GM21619 (cell line): Measurements from ENCODE around the gene HAND1.
A peak's percentile ranks its signal among the peaks of the same experiment; 100 is the strongest.

ENCODE experiments used
- ATAC-seq: cut with Tn5 transposase; IDR thresholded peaks from one replicate; pipeline ENCODE4 v1.9.1; 2021; ENCODE audit not compliant: unreplicated experiment

Gene HAND1

GRCh38 chr5:154506049-154506715 lies 28.2 kb upstream of the HAND1 start:
- ATAC-seq = no peak

GRCh38 chr5:154505567-154505966 lies 27.5 kb upstream of the HAND1 start:
- no peak for ATAC-seq

GRCh38 chr5:154503698-154504039 lies 25.6 kb upstream of the HAND1 start:
- ATAC-seq = no peak

GRCh38 chr5:154502180-154502579 lies 24.2 kb upstream of the HAND1 start:
- no peak for ATAC-seq

GRCh38 chr5:154501566-154501965 lies 23.5 kb upstream of the HAND1 start:
- no peak for ATAC-seq

GRCh38 chr5:154498994-154499393 lies 21.0 kb upstream of the HAND1 start:
- ATAC-seq = no peak

- no peak for ATAC-seq
Measured at GRCh38 chr5:154498591-154498990, 20.6 kb upstream of the HAND1 start.

GRCh38 chr5:154494036-154494435 lies 16.0 kb upstream of the HAND1 start:
- no peak for ATAC-seq

GRCh38 chr5:154493274-154493673 lies 15.2 kb upstream of the HAND1 start:
- no peak for ATAC-seq

- ATAC-seq = no peak
Measured at GRCh38 chr5:154491941-154492340, 13.9 kb upstream of the HAND1 start.

- peak; percentile 98 for ATAC-seq
Measured at GRCh38 chr5:154487541-154487940, 9.5 kb upstream of the HAND1 start.

- no peak for ATAC-seq
Measured at GRCh38 chr5:154486427-154486866, 8.4 kb upstream of the HAND1 start.

GRCh38 chr5:154485850-154486426 lies 7.9 kb upstream of the HAND1 start:
- no peak for ATAC-seq

- no peak for ATAC-seq
Measured at GRCh38 chr5:154485096-154485491, 7.1 kb upstream of the HAND1 start.

GRCh38 chr5:154484393-154485095 lies 6.5 kb upstream of the HAND1 start:
- no peak for ATAC-seq

GRCh38 chr5:154483654-154484392 lies 5.8 kb upstream of the HAND1 start:
- no peak for ATAC-seq

- no peak for ATAC-seq
Measured at GRCh38 chr5:154482528-154483449, 4.8 kb upstream of the HAND1 start.

GRCh38 chr5:154481584-154482381 lies 3.8 kb upstream of the HAND1 start:
- ATAC-seq = no peak

GRCh38 chr5:154480847-154481246 lies 2.8 kb upstream of the HAND1 start:
- no peak for ATAC-seq
